ENCODE data around the gene RASA4B.

DNA sequence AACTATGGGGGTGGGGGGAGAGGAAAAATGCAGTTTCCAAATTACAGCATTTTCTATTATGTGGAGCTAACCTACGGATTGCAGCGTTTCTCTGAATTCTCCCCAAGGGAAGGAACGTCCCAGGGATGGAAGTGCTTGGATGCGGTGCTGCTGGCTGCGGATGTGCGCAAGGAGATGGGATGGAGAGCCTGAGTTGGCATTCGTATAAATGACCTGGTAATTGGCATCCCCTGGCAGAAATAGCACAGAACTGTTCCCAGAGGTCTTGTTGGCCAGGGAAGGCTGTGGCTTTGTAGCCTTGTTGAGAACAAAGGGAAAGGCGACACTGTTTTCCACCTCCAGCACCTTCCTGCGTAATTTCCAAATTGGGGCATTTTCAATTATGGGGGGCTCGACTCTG lies 81.5 kb downstream of the RASA4B start:
- TF ChIP-seq, protein P1, sequence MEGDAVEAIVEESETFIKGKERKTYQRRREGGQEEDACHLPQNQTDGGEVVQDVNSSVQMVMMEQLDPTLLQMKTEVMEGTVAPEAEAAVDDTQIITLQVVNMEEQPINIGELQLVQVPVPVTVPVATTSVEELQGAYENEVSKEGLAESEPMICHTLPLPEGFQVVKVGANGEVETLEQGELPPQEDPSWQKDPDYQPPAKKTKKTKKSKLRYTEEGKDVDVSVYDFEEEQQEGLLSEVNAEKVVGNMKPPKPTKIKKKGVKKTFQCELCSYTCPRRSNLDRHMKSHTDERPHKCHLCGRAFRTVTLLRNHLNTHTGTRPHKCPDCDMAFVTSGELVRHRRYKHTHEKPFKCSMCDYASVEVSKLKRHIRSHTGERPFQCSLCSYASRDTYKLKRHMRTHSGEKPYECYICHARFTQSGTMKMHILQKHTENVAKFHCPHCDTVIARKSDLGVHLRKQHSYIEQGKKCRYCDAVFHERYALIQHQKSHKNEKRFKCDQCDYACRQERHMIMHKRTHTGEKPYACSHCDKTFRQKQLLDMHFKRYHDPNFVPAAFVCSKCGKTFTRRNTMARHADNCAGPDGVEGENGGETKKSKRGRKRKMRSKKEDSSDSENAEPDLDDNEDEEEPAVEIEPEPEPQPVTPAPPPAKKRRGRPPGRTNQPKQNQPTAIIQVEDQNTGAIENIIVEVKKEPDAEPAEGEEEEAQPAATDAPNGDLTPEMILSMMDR (IDR thresholded peaks at IDR 0.05), result no peak
- no peak for TF ChIP-seq POLR2AphosphoS5 (IDR thresholded peaks at IDR 0.05)
